PC-9 (cell line): ENCODE measurements around the gene ATP1A4. TPM values are rescaled to one million over a fixed set of nuclear protein-coding genes. Genes with fewer than 3 reads are reported as not detected.

ENCODE experiments used
- BruUV-seq: library from RNA; stranded (reverse); fragments of 400-500 nt; replicated peaks from 2 replicates; lab custom pipeline; 2021; lab: Mats Ljungman, UMichigan
- CTCF ChIA-PET: fragments of 300-600 bp; sonication (Branson Sonifier 250); formaldehyde crosslinking; loops from one replicate; lab custom pipeline; 2022; ENCODE audit warnings: antibody characterized with exemption; lab: Charles Lee
- POLR2A ChIA-PET: fragments of 300-600 bp; sonication (Branson Sonifier 250); formaldehyde crosslinking; loops from one replicate; lab custom pipeline; 2022; ENCODE audit warnings: antibody characterized with exemption; ENCODE audit not compliant: unreplicated experiment; lab: Charles Lee
- DNase-seq, 2 experiments: peaks; one replicate each; pipeline versions ENCODE4 v3.0.0 to v3.0.0-alpha.2; 2015 to 2022; ENCODE audit warnings: mixed read lengths in 1 of 2
- H2AFZ ChIP-seq: fragments of 200-600 bp; sonication (generic); 2 replicates; pipeline ENCODE4 v1.8.1; 2017; ENCODE audit warnings: antibody characterized with exemption
- H3F3A ChIP-seq: fragments of 200-600 bp; sonication (generic); 2 replicates; pipeline ENCODE4 v1.8.1; 2017; ENCODE audit warnings: antibody characterized with exemption, mild to moderate bottlenecking, low read depth; ENCODE audit not compliant: insufficient read depth
- H3K27ac ChIP-seq: fragments of 200-600 bp; sonication (generic); 2 replicates; pipeline ENCODE4 v1.6.1; 2016; ENCODE audit warnings: mixed run types
- H3K27me3 ChIP-seq: fragments of 200-600 bp; sonication (generic); 2 replicates; pipeline ENCODE4 v1.6.1; 2016; ENCODE audit warnings: low read depth, mixed run types; ENCODE audit not compliant: insufficient read depth
- H3K36me3 ChIP-seq: fragments of 200-600 bp; sonication (generic); 2 replicates; pipeline ENCODE4 v1.6.1; 2016; ENCODE audit warnings: low read depth, mixed run types
- H3K4me1 ChIP-seq: fragments of 200-600 bp; sonication (generic); replicated peaks from 2 replicates; pipeline ENCODE4 v1.6.1; 2016; ENCODE audit warnings: mixed run types; ENCODE audit not compliant: insufficient read depth
- H3K4me2 ChIP-seq: fragments of 200-600 bp; sonication (generic); 2 replicates; pipeline ENCODE4 v1.6.1; 2017; ENCODE audit warnings: mixed run types
- H3K4me3 ChIP-seq: fragments of 200-600 bp; sonication (generic); 2 replicates; pipeline ENCODE4 v1.6.1; 2016; ENCODE audit warnings: mixed run types
- H3K79me2 ChIP-seq: fragments of 200-600 bp; sonication (generic); 2 replicates; pipeline ENCODE4 v1.6.1; 2017; ENCODE audit warnings: low read depth, mixed run types
- H3K9me2 ChIP-seq: fragments of 200-600 bp; sonication (generic); 2 replicates; pipeline ENCODE4 v1.8.1; 2017; ENCODE audit warnings: mild to moderate bottlenecking; ENCODE audit not compliant: insufficient read depth
- H3K9me3 ChIP-seq: fragments of 200-600 bp; sonication (generic); 2 replicates; pipeline ENCODE4 v1.8.1; 2016; ENCODE audit warnings: low read depth; ENCODE audit not compliant: insufficient read depth
- H4K20me1 ChIP-seq: fragments of 200-600 bp; sonication (generic); 2 replicates; pipeline ENCODE4 v1.8.1; 2017; ENCODE audit not compliant: insufficient read depth
- CTCF ChIP-seq: fragments of 200-600 bp; sonication (generic); conservative IDR thresholded peaks from 2 replicates; pipeline ENCODE4 v1.6.1; 2017; ENCODE audit warnings: mixed run types, antibody characterized with exemption, mild to moderate bottlenecking, moderate library complexity
- EZH2 ChIP-seq: fragments of 200-600 bp; sonication (generic); IDR thresholded peaks from 2 replicates; pipeline ENCODE4 v1.8.0; 2017; ENCODE audit warnings: antibody characterized with exemption, low read depth
- intact Hi-C: fragments of 100-400 bp; cut with micrococcal nuclease; formaldehyde crosslinking; loops from one replicate; pipeline ENCODE4 v1.10.0; 2022; ENCODE audit not compliant: unreplicated experiment
- total RNA-seq: library from RNA; stranded (reverse); gene quantifications from 2 replicates; pipeline ENCODE4 v1.2.3, GENCODE V29; 2021

The ATP1A4 gene
- total RNA-seq, 1 experiment from 2014 or later: not detected

GRCh38 chr1:160143695-160144094 lies 7.7 kb upstream of the ATP1A4 start:
- DNase-seq: no peak
- no peaks in the 10 kb centered on the region for H4K20me1 ChIP-seq
- H3K27ac ChIP-seq: no peak overlapping the region
- H3K36me3 ChIP-seq: no peaks in the 10 kb centered on the region
- intact Hi-C loops: no loop called here
- BruUV-seq: no TSS peak
- CTCF ChIA-PET: no interaction called here
- no peaks in the 10 kb centered on the region; the same call in 1 of the 2 replicates for H3K27me3 ChIP-seq
- no peak overlapping the region for H2AFZ ChIP-seq
- POLR2A ChIA-PET: no interaction called here
- H3K4me3 ChIP-seq: no peak overlapping the region
- no peaks in the 10 kb centered on the region for H3K79me2 ChIP-seq
- no peak overlapping the region for H3K4me2 ChIP-seq
- no peaks in the 10 kb centered on the region for H3F3A ChIP-seq
- no peaks in the 10 kb centered on the region for H3K4me1 ChIP-seq
- H3K9me3 ChIP-seq: no peaks in the 10 kb centered on the region
- no peak for TF ChIP-seq EZH2
- no peak for TF ChIP-seq CTCF
- no peaks in the 10 kb centered on the region; the same call in 1 of the 2 replicates for H3K9me2 ChIP-seq

DNA sequence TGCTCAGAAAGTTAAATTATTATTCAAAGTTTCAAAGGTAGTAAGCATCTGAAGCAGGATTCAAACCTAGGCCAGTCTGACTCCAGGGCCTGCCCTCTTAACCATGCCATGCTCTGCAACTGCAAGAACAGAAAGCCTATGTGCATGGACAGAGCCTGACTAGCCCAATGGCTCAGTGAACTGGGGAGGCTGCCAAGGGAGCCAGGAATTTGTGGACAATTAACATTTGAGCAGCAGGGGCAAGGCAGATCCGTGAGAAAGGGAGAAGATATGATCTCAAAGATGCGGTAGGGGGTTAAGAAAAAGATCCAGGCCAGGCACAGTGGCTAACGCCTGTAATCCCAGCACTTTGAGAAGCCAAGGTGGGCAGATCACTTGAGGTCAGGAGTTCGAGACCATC lies 6.5 kb upstream of the ATP1A4 start:
- no peak overlapping the region for H2AFZ ChIP-seq
- DNase-seq: no peak
- no peak overlapping the region for H3K4me3 ChIP-seq
- H4K20me1 ChIP-seq: no peaks in the 10 kb centered on the region
- TF ChIP-seq EZH2 (no peak), CTCF (no peak)
- no peaks in the 10 kb centered on the region; the same call in 1 of the 2 replicates for H3F3A ChIP-seq
- H3K9me2 ChIP-seq: no peaks in the 10 kb centered on the region; the same call in 1 of the 2 replicates
- H3K4me1 ChIP-seq: peaks cover 7% of the 10 kb centered on the region; the same call in 1 of the 2 replicates
- no peak overlapping the region for H3K27ac ChIP-seq
- H3K9me3 ChIP-seq: no peaks in the 10 kb centered on the region; the same call in 1 of the 2 replicates
- POLR2A ChIA-PET: no interaction called here
- no peaks in the 10 kb centered on the region; the same call in 1 of the 2 replicates for H3K27me3 ChIP-seq
- no peaks in the 10 kb centered on the region for H3K79me2 ChIP-seq
- no TSS peak for BruUV-seq
- no peak overlapping the region for H3K4me2 ChIP-seq
- intact Hi-C loops: no loop called here
- no peaks in the 10 kb centered on the region for H3K36me3 ChIP-seq
- CTCF ChIA-PET: no interaction called here

DNA sequence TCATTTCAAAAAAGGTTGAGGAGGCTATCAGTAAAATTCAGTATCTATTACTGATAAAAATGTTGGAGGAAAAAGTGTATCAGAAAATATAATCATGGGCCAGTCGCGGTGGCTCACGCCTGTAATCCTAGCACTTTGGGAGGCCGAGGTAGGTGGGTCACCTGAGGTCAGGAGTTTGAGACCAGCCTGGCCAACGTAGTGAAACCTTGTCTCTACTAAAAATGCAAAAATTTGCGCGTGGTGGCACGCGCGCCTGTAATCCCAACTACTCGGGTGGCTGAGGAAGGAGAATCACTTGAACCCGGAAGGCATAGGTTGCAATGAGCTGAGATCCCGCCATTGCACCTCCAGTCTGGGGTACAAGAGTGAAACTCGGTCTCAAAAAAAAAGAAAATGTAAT lies 5.3 kb upstream of the ATP1A4 start:
- Histone ChIP-seq H3K27ac (no peak overlapping the region), H3F3A (no peaks in the 10 kb centered on the region; the same call in 1 of the 2 replicates), H2AFZ (no peak overlapping the region), H4K20me1 (no peaks in the 10 kb centered on the region), H3K9me2 (no peaks in the 10 kb centered on the region; the same call in 1 of the 2 replicates), H3K4me3 (no peak overlapping the region), H3K4me1 (peaks cover 7% of the 10 kb centered on the region; the same call in 1 of the 2 replicates), H3K36me3 (no peaks in the 10 kb centered on the region), H3K79me2 (no peaks in the 10 kb centered on the region), H3K9me3 (no peaks in the 10 kb centered on the region; the same call in 1 of the 2 replicates), H3K4me2 (no peak overlapping the region), H3K27me3 (no peaks in the 10 kb centered on the region; the same call in 1 of the 2 replicates)
- TF ChIP-seq EZH2 (no peak), CTCF (no peak)
- ChIA-PET POLR2A (interaction anchor here (0.7 kb wide), 1 partner anchor 40 kb away, joined by 24 read pairs; no protein-coding TSS in a partner anchor), CTCF (no interaction called here)
- intact Hi-C loops: no loop called here
- DNase-seq: no peak
- no TSS peak for BruUV-seq
